GM23248 (cell line): ENCODE measurements around the gene STK26. TPM values are rescaled to one million over a fixed set of nuclear protein-coding genes. Genes with fewer than 3 reads are reported as not detected.
"Not testable (repeated sequence)": the region's sequence is repeated elsewhere in the genome, so short reads cannot be mapped to it uniquely, and the experiment has no call there.

Experiments
- DNase-seq: peaks from one replicate; pipeline ENCODE4 v3.0.0-alpha.2; 2015
- H2AFZ ChIP-seq: fragments of 200-600 bp; sonication (generic); 2 replicates; pipeline ENCODE4 v1.6.1; 2016; ENCODE audit warnings: antibody characterized with exemption
- H3F3A ChIP-seq: fragments of 200-600 bp; sonication (generic); 2 replicates; pipeline ENCODE4 v1.6.1; 2016; ENCODE audit warnings: mild to moderate bottlenecking, antibody characterized with exemption, mixed run types; ENCODE audit not compliant: insufficient read depth
- H3K27ac ChIP-seq: fragments of 200-600 bp; sonication (generic); 2 replicates; pipeline ENCODE4 v1.5.1; 2016; ENCODE audit warnings: mild to moderate bottlenecking
- H3K27me3 ChIP-seq: fragments of 200-600 bp; sonication (generic); replicated peaks from 2 replicates; pipeline ENCODE4 v1.6.1; 2016; ENCODE audit warnings: mild to moderate bottlenecking; ENCODE audit not compliant: insufficient read depth
- H3K36me3 ChIP-seq: fragments of 200-600 bp; sonication (generic); 2 replicates; pipeline ENCODE4 v1.6.1; 2016; ENCODE audit warnings: low read depth, mild to moderate bottlenecking
- H3K4me1 ChIP-seq: fragments of 200-600 bp; sonication (generic); 2 replicates; pipeline ENCODE4 v1.6.1; 2016; ENCODE audit warnings: mild to moderate bottlenecking; ENCODE audit not compliant: insufficient read depth
- H3K4me2 ChIP-seq: fragments of 200-600 bp; sonication (generic); one replicate; pipeline ENCODE4 v1.6.1; 2016; ENCODE audit warnings: mild to moderate bottlenecking; ENCODE audit not compliant: unreplicated experiment
- H3K4me3 ChIP-seq: fragments of 200-600 bp; sonication (generic); 2 replicates; pipeline ENCODE4 v1.5.1; 2016; ENCODE audit warnings: mild to moderate bottlenecking
- H3K79me2 ChIP-seq: fragments of 200-600 bp; sonication (generic); 2 replicates; pipeline ENCODE4 v1.6.1; 2016; ENCODE audit warnings: mild to moderate bottlenecking; ENCODE audit not compliant: insufficient read depth
- H3K9ac ChIP-seq: fragments of 200-600 bp; sonication (generic); 2 replicates; pipeline ENCODE4 v1.6.1; 2016; ENCODE audit warnings: mild to moderate bottlenecking
- H3K9me2 ChIP-seq: fragments of 200-600 bp; sonication (generic); 2 replicates; pipeline ENCODE4 v1.6.1; 2016; ENCODE audit warnings: mixed run types, mild to moderate bottlenecking, moderate library complexity; ENCODE audit not compliant: insufficient read depth
- H3K9me3 ChIP-seq: fragments of 200-600 bp; sonication (generic); one replicate; pipeline ENCODE4 v1.6.1; 2017; ENCODE audit warnings: low read depth
- H4K20me1 ChIP-seq: fragments of 200-600 bp; sonication (generic); 2 replicates; pipeline ENCODE4 v1.6.0; 2016; ENCODE audit not compliant: insufficient read depth
- EZH2 ChIP-seq: fragments of 200-600 bp; sonication (generic); IDR thresholded peaks from 2 replicates; pipeline ENCODE4 v1.6.1; 2018; ENCODE audit warnings: antibody characterized with exemption, mild to moderate bottlenecking; ENCODE audit not compliant: insufficient read depth, poor library complexity, severe bottlenecking
- EZH2phosphoT487 ChIP-seq: fragments of 200-600 bp; sonication (generic); IDR thresholded peaks from 2 replicates; pipeline ENCODE4 v1.6.1; 2018; ENCODE audit warnings: antibody characterized with exemption, moderate library complexity, mild to moderate bottlenecking, low read depth; ENCODE audit not compliant: insufficient read depth
- WGBS, 2 experiments: methylation state at CpG; one replicate each; pipeline ENCODE4 v1.1.6; 2015 to 2017; ENCODE audit warnings: low lambda C conversion rate in 2 of 2, low coverage in 1 of 2; ENCODE audit errors: missing lambda C conversion rate in 2 of 2; 5-methylcytosine and 5-hydroxymethylcytosine counted together
- in situ Hi-C: fragments of 300-500 bp; cut with MboI; formaldehyde crosslinking; loops from 2 replicates; pipeline ENCODE4 v1.15.0; 2020
- polyA plus RNA-seq: library from polyadenylated mRNA; unstranded; fragments of >200 nt; fragmentation: Nextera tagmentation; extraction: Ambion mirVana; gene quantifications from 2 replicates; pipeline ENCODE4 v1.2.1, GENCODE V29; 2016
- total RNA-seq: library from RNA; depleted of rRNA; stranded (reverse); fragments of >200 nt; shearing (Covaris generic); gene quantifications from 2 replicates; pipeline ENCODE4 v1.2.3, GENCODE V29; 2014

STK26 gene
- total and polyA plus RNA-seq, 2 experiments from 2014 or later, result 0.74 to 1.1 TPM

- H3K9ac ChIP-seq, result no peak overlapping the region
- in situ Hi-C loops, result no loop called here
- H3K27me3 ChIP-seq, result no peaks in the 10 kb centered on the region
- DNase-seq, result no peak
- H3K9me3 ChIP-seq, result no peaks in the 10 kb centered on the region
- no peaks in the 10 kb centered on the region for H4K20me1 ChIP-seq
- no peaks in the 10 kb centered on the region for H3K36me3 ChIP-seq
- no peak for TF ChIP-seq EZH2phosphoT487
- TF ChIP-seq EZH2, result no peak
- H2AFZ ChIP-seq, result no peak overlapping the region
- no peaks in the 10 kb centered on the region for H3F3A ChIP-seq
- no peak overlapping the region for H3K4me3 ChIP-seq
- H3K79me2 ChIP-seq, result no peaks in the 10 kb centered on the region
- H3K27ac ChIP-seq, result no peak overlapping the region
- 65 to 73% methylated on average over 3 of the region's 3 CpGs for WGBS, 2 experiments
- no peaks in the 10 kb centered on the region for H3K9me2 ChIP-seq
- no peaks in the 10 kb centered on the region for H3K4me1 ChIP-seq
- no peak overlapping the region for H3K4me2 ChIP-seq
Measured at GRCh38 chrX:132009350-132009749, 13.8 kb upstream of the STK26 start.

GRCh38 chrX:132010213-132010612 lies 12.9 kb upstream of the STK26 start:
- H3K9me3 ChIP-seq, DNase-seq, H3K27ac ChIP-seq, H3K4me1 ChIP-seq, H3F3A ChIP-seq, H3K79me2 ChIP-seq, H3K27me3 ChIP-seq, H3K4me2 ChIP-seq, H3K9me2 ChIP-seq, in situ Hi-C loops, H2AFZ ChIP-seq, H3K9ac ChIP-seq, H4K20me1 ChIP-seq, H3K4me3 ChIP-seq, H3K36me3 ChIP-seq: not testable (repeated sequence)
- 21 to 38% methylated on average over 2 of the region's 2 CpGs for WGBS, 2 experiments

- in situ Hi-C loops, result no loop called here
- Histone ChIP-seq H3K4me2 (no peak overlapping the region), H3K4me1 (no peaks in the 10 kb centered on the region), H3K27me3 (no peaks in the 10 kb centered on the region), H3K36me3 (no peaks in the 10 kb centered on the region), H3K4me3 (no peak overlapping the region), H4K20me1 (no peaks in the 10 kb centered on the region), H3K79me2 (no peaks in the 10 kb centered on the region), H3K27ac (no peak overlapping the region), H3K9me3 (no peaks in the 10 kb centered on the region), H2AFZ (no peak overlapping the region), H3F3A (no peaks in the 10 kb centered on the region), H3K9me2 (no peaks in the 10 kb centered on the region), H3K9ac (no peak overlapping the region)
- WGBS, 2 experiments, result 76 to 86% methylated on average over 4 of the region's 4 CpGs
- TF ChIP-seq EZH2, result no peak
- no peak for TF ChIP-seq EZH2phosphoT487
- DNase-seq, result no peak
Measured at GRCh38 chrX:132015875-132016274, 7.2 kb upstream of the STK26 start.

GRCh38 chrX:132016628-132017430 lies 6.3 kb upstream of the STK26 start:
- Histone ChIP-seq H3K9me3 (no peaks in the 10 kb centered on the region), H3K27me3 (no peaks in the 10 kb centered on the region), H3K4me2 (no peak overlapping the region), H3K79me2 (no peaks in the 10 kb centered on the region), H3K27ac (no peak overlapping the region), H2AFZ (no peak overlapping the region), H3K36me3 (no peaks in the 10 kb centered on the region), H4K20me1 (no peaks in the 10 kb centered on the region), H3K4me3 (no peak overlapping the region), H3K9me2 (no peaks in the 10 kb centered on the region), H3K9ac (no peak overlapping the region), H3K4me1 (no peaks in the 10 kb centered on the region), H3F3A (no peaks in the 10 kb centered on the region)
- no peak for DNase-seq
- WGBS, 2 experiments, result 56 to 81% methylated on average over 2 of the region's 2 CpGs
- in situ Hi-C loops, result no loop called here
- TF ChIP-seq EZH2, result no peak
- no peak for TF ChIP-seq EZH2phosphoT487
